ENCODE results near the gene PRDX4.

GRCh38 chrX:23666282-23666681 lies 1.0 kb upstream of the PRDX4 start:
- no peak for TF ChIP-seq CTCF (IDR thresholded peaks at IDR 0.05)
- no peak for TF ChIP-seq EZH2 (IDR thresholded peaks at IDR 0.05; ENCODE audit: borderline replicate concordance, insufficient read depth, low read depth, low read length, poor library complexity, severe bottlenecking)
